BLaER1 (cell line): Measurements from ENCODE around the gene MRPL37.
"Not testable (repeated sequence)": the region's sequence is repeated elsewhere in the genome, so short reads cannot be mapped to it uniquely, and the experiment has no call there.

ENCODE experiments used
- H3K27ac ChIP-seq: shearing (Covaris generic); formaldehyde crosslinking; 2 replicates; pipeline ENCODE4 v1.8.1; 2022
- H3K27me3 ChIP-seq: shearing (Covaris generic); formaldehyde crosslinking; 2 replicates; pipeline ENCODE4 v1.8.1; 2022
- H3K36me3 ChIP-seq: shearing (Covaris generic); formaldehyde crosslinking; 2 replicates; pipeline ENCODE4 v1.8.1; 2022
- H3K4me1 ChIP-seq: shearing (Covaris generic); formaldehyde crosslinking; 2 replicates; pipeline ENCODE4 v1.8.1; 2022
- H3K4me2 ChIP-seq: shearing (Covaris generic); formaldehyde crosslinking; 2 replicates; pipeline ENCODE4 v1.8.1; 2022
- H3K4me3 ChIP-seq: shearing (Covaris generic); formaldehyde crosslinking; 2 replicates; pipeline ENCODE4 v1.8.1; 2022
- H3K9ac ChIP-seq: shearing (Covaris generic); formaldehyde crosslinking; 2 replicates; pipeline ENCODE4 v1.8.1; 2022
- H3K9me3 ChIP-seq: shearing (Covaris generic); formaldehyde crosslinking; 2 replicates; pipeline ENCODE4 v1.8.1; 2022
- H4K20me1 ChIP-seq: shearing (Covaris generic); formaldehyde crosslinking; 2 replicates; pipeline ENCODE4 v1.8.1; 2022
- Cebpa-rat ChIP-seq: shearing (Covaris generic); IDR thresholded peaks from 2 replicates; pipeline ENCODE4 v1.8.1; 2022

Gene MRPL37

GRCh38 chr1:54160351-54160750 lies 39.6 kb upstream of the MRPL37 start:
- TF ChIP-seq Cebpa-rat = no peak
- peak overlapping the region; percentile 42 for H3K4me2 ChIP-seq

GRCh38 chr1:54161495-54162168 lies 38.3 kb upstream of the MRPL37 start:
- H3K9me3 ChIP-seq = no peaks in the 10 kb centered on the region
- TF ChIP-seq Cebpa-rat = no peak
- no peak overlapping the region for H3K9ac ChIP-seq
- no peaks in the 10 kb centered on the region for H3K27me3 ChIP-seq
- no peak overlapping the region for H3K4me3 ChIP-seq
- H4K20me1 ChIP-seq = no peaks in the 10 kb centered on the region
- H3K27ac ChIP-seq = no peak overlapping the region
- no peaks in the 10 kb centered on the region for H3K36me3 ChIP-seq
- no peak overlapping the region for H3K4me2 ChIP-seq
- H3K4me1 ChIP-seq = peaks cover 13% of the 10 kb centered on the region

More at GRCh38 chr1:54160351-54160750, 39.6 kb upstream of the MRPL37 start:
- Histone ChIP-seq H3K4me1 (peaks cover 13% of the 10 kb centered on the region), H3K36me3 (no peaks in the 10 kb centered on the region), H4K20me1 (no peaks in the 10 kb centered on the region), H3K27ac (no peak overlapping the region), H3K27me3 (no peaks in the 10 kb centered on the region), H3K9me3 (no peaks in the 10 kb centered on the region), H3K4me3 (no peak overlapping the region), H3K9ac (no peak overlapping the region)

- H3K27me3 ChIP-seq = no peaks in the 10 kb centered on the region
- H3K36me3 ChIP-seq = no peaks in the 10 kb centered on the region
- H3K9ac ChIP-seq = no peak overlapping the region
- H3K4me2 ChIP-seq = no peak overlapping the region
- no peak overlapping the region for H3K4me3 ChIP-seq
- H3K9me3 ChIP-seq = no peaks in the 10 kb centered on the region
- peaks cover 11% of the 10 kb centered on the region for H3K4me1 ChIP-seq
- H4K20me1 ChIP-seq = no peaks in the 10 kb centered on the region
- H3K27ac ChIP-seq = no peak overlapping the region
- no peak for TF ChIP-seq Cebpa-rat
Observed at GRCh38 chr1:54163051-54163450, 36.9 kb upstream of the MRPL37 start.

GRCh38 chr1:54163573-54163972 lies 36.4 kb upstream of the MRPL37 start:
- no peak overlapping the region for H3K4me3 ChIP-seq
- no peak overlapping the region for H3K27ac ChIP-seq
- TF ChIP-seq Cebpa-rat = no peak
- H3K27me3 ChIP-seq = no peaks in the 10 kb centered on the region
- no peaks in the 10 kb centered on the region for H3K9me3 ChIP-seq
- H3K4me2 ChIP-seq = no peak overlapping the region
- no peaks in the 10 kb centered on the region for H4K20me1 ChIP-seq
- H3K36me3 ChIP-seq = no peaks in the 10 kb centered on the region
- peaks cover 8% of the 10 kb centered on the region for H3K4me1 ChIP-seq
- H3K9ac ChIP-seq = no peak overlapping the region

- Histone ChIP-seq H3K27ac (no peak overlapping the region), H3K27me3 (no peaks in the 10 kb centered on the region), H3K4me1 (peaks cover 2% of the 10 kb centered on the region), H3K4me3 (no peak overlapping the region), H3K4me2 (no peak overlapping the region), H4K20me1 (no peaks in the 10 kb centered on the region), H3K9ac (no peak overlapping the region), H3K9me3 (no peaks in the 10 kb centered on the region), H3K36me3 (no peaks in the 10 kb centered on the region)
- TF ChIP-seq Cebpa-rat = no peak
Observed at GRCh38 chr1:54165146-54165545, 34.8 kb upstream of the MRPL37 start.

GRCh38 chr1:54166357-54166756 lies 33.6 kb upstream of the MRPL37 start:
- H3K36me3 ChIP-seq, H3K4me3 ChIP-seq, H3K9ac ChIP-seq, H3K4me2 ChIP-seq, H4K20me1 ChIP-seq, H3K4me1 ChIP-seq, H3K9me3 ChIP-seq, H3K27ac ChIP-seq, H3K27me3 ChIP-seq: not testable (repeated sequence)

- no peaks in the 10 kb centered on the region for H3K9me3 ChIP-seq
Observed at GRCh38 chr1:54167422-54168139, 32.4 kb upstream of the MRPL37 start.

GRCh38 chr1:54168206-54168965 lies 31.6 kb upstream of the MRPL37 start:
- no peak for TF ChIP-seq Cebpa-rat
- H4K20me1 ChIP-seq = no peaks in the 10 kb centered on the region
- H3K9ac ChIP-seq = no peak overlapping the region

More at GRCh38 chr1:54167422-54168139, 32.4 kb upstream of the MRPL37 start:
- TF ChIP-seq Cebpa-rat = no peak
- H3K4me2 ChIP-seq = no peak overlapping the region
- H3K4me1 ChIP-seq = 0 out of 2 replicates have a peak, but pooled peaks cover 1% of the 10 kb centered on the region
- no peaks in the 10 kb centered on the region for H4K20me1 ChIP-seq
- no peak overlapping the region for H3K27ac ChIP-seq
- H3K4me3 ChIP-seq = no peak overlapping the region
- H3K9ac ChIP-seq = no peak overlapping the region
- H3K36me3 ChIP-seq = no peaks in the 10 kb centered on the region
- H3K27me3 ChIP-seq = no peaks in the 10 kb centered on the region

GRCh38 chr1:54169068-54169467 lies 30.9 kb upstream of the MRPL37 start:
- no peak for TF ChIP-seq Cebpa-rat
- no peak overlapping the region for H3K27ac ChIP-seq

More at GRCh38 chr1:54168206-54168965, 31.6 kb upstream of the MRPL37 start:
- Histone ChIP-seq H3K9me3 (no peaks in the 10 kb centered on the region), H3K36me3 (no peaks in the 10 kb centered on the region), H3K4me2 (no peak overlapping the region), H3K27me3 (no peaks in the 10 kb centered on the region), H3K4me3 (no peak overlapping the region), H3K4me1 (peaks cover 9% of the 10 kb centered on the region), H3K27ac (no peak overlapping the region)

GRCh38 chr1:54171016-54171415 lies 29.0 kb upstream of the MRPL37 start:
- H3K9ac ChIP-seq = no peak overlapping the region
- H3K27ac ChIP-seq = no peak overlapping the region
- H3K4me2 ChIP-seq = no peak overlapping the region
- no peak overlapping the region for H3K4me3 ChIP-seq
- H4K20me1 ChIP-seq = no peaks in the 10 kb centered on the region
- peaks cover 20% of the 10 kb centered on the region for H3K4me1 ChIP-seq
- H3K9me3 ChIP-seq = no peaks in the 10 kb centered on the region
- H3K27me3 ChIP-seq = no peaks in the 10 kb centered on the region
- peaks cover 15% of the 10 kb centered on the region for H3K36me3 ChIP-seq
- no peak for TF ChIP-seq Cebpa-rat

More at GRCh38 chr1:54169068-54169467, 30.9 kb upstream of the MRPL37 start:
- no peak overlapping the region for H3K9ac ChIP-seq
- H3K4me1 ChIP-seq = peaks cover 16% of the 10 kb centered on the region
- no peak overlapping the region for H3K4me3 ChIP-seq
- no peaks in the 10 kb centered on the region for H4K20me1 ChIP-seq
- H3K36me3 ChIP-seq = peaks cover 4% of the 10 kb centered on the region
- H3K9me3 ChIP-seq = no peaks in the 10 kb centered on the region
- H3K4me2 ChIP-seq = no peak overlapping the region
- H3K27me3 ChIP-seq = no peaks in the 10 kb centered on the region
